Breast epithelium (tissue), 3 donors: ENCODE data around the gene PTGR3.

Source experiments
- CTCF ChIP-seq, 3 donors: fragments of 450-650 bp; IDR thresholded peaks; one replicate each; pipeline ENCODE4 v1.5.1; 2016 to 2017; ENCODE audit warnings: antibody characterized with exemption in 3 of 3, mild to moderate bottlenecking in 3 of 3, moderate library complexity in 3 of 3
- POLR2A ChIP-seq: fragments of 450-650 bp; IDR thresholded peaks from one replicate; pipeline ENCODE4 v1.6.1; 2016; ENCODE audit warnings: antibody characterized with exemption, mild to moderate bottlenecking, moderate library complexity

GRCh38 chr18:75216212-75216910 is 7.4 kb upstream of the PTGR3 start:
- TF ChIP-seq CTCF (IDR thresholded peaks at IDR 0.05) (no peak), POLR2A (no peak)
